ENCODE measurements around the gene RASSF6.

DNA sequence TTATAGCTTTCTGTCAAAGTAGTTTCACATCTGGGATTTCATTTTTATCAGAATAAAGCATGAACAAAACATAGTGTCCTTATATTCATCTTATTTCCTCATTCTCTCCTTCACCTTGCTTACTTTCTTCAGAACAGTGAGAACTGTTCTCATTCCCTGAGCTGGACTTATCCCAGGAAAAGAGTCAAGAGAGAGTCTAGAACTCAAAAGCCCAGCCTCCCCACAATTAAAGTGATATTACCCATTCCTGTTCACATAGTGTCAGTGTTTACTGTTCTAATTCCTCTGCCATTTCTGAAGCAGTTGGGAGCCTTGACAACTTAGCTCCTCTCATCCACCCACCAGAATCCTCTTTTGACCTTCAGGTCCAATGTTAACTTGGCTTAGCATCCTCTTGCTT lies 42.9 kb downstream of the RASSF6 start:
- TF ChIP-seq CTCF (IDR thresholded peaks at IDR 0.05; ENCODE audit: insufficient read depth, low read length) (no peak), POLR2AphosphoS5 (IDR thresholded peaks at IDR 0.05; ENCODE audit: low read depth) (no peak), SPI1 (IDR thresholded peaks at IDR 0.05; ENCODE audit: borderline replicate concordance, low read depth) (no peak), GABPA (IDR thresholded peaks at IDR 0.05; ENCODE audit: low read depth) (no peak)
- TF ChIP-seq, protein P1, sequence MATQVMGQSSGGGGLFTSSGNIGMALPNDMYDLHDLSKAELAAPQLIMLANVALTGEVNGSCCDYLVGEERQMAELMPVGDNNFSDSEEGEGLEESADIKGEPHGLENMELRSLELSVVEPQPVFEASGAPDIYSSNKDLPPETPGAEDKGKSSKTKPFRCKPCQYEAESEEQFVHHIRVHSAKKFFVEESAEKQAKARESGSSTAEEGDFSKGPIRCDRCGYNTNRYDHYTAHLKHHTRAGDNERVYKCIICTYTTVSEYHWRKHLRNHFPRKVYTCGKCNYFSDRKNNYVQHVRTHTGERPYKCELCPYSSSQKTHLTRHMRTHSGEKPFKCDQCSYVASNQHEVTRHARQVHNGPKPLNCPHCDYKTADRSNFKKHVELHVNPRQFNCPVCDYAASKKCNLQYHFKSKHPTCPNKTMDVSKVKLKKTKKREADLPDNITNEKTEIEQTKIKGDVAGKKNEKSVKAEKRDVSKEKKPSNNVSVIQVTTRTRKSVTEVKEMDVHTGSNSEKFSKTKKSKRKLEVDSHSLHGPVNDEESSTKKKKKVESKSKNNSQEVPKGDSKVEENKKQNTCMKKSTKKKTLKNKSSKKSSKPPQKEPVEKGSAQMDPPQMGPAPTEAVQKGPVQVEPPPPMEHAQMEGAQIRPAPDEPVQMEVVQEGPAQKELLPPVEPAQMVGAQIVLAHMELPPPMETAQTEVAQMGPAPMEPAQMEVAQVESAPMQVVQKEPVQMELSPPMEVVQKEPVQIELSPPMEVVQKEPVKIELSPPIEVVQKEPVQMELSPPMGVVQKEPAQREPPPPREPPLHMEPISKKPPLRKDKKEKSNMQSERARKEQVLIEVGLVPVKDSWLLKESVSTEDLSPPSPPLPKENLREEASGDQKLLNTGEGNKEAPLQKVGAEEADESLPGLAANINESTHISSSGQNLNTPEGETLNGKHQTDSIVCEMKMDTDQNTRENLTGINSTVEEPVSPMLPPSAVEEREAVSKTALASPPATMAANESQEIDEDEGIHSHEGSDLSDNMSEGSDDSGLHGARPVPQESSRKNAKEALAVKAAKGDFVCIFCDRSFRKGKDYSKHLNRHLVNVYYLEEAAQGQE (IDR thresholded peaks at IDR 0.05; ENCODE audit: insufficient replicate concordance, low read depth) = no peak
